Activated T-cell treated with anti-CD3 and anti-CD28 coated beads, Interleukin-2, amount 50 U/mL, for 1 hour (primary cell): ENCODE results near the gene BCAS3.

Source experiments
- DNase-seq: peaks from one replicate; pipeline ENCODE4 v3.0.0-alpha.2; 2020

BCAS3 gene

GRCh38 chr17:61378658-61379456 lies 701.2 kb downstream of the BCAS3 start:
- DNase-seq = no peak

- no peak for DNase-seq
Measured at GRCh38 chr17:61379457-61380216, 702.0 kb downstream of the BCAS3 start.

- no peak for DNase-seq
Measured at GRCh38 chr17:61380217-61380835, 702.7 kb downstream of the BCAS3 start.

DNA sequence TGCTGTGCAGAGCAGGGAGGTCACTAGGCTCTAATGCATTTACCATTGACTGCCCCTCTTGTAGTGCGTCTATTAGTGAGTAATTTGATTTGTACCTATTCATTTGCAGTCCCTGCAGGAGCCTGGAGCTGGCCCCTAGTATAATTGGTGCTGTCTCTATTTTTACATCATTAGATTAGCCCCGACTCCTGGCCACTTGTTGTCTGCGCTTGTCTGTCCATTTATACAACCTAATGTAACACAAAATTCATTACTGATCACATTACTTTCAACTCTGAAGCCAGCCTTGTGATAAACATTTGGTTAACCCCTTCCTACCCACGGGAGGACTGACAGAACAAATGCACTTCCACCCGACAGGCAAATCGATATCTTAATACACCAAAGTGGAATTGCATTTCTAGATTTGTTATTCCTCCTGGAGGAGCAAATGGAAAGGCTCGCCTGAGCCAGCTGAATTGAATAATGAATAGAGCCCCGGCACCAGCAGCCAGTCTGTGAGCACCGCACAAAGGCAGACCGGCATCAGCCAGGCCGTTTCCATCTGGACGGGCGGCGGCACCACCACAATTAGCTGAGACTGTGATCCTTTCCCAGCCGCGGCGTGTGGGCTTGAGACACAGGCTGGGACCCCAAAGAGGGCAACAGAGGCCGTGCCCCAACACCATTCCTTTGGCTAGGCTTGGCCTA lies 703.3 kb downstream of the BCAS3 start:
- no peak for DNase-seq

GRCh38 chr17:61381537-61381936 lies 703.9 kb downstream of the BCAS3 start:
- no peak for DNase-seq

GRCh38 chr17:61382796-61383688 lies 705.4 kb downstream of the BCAS3 start:
- DNase-seq = no peak

DNA sequence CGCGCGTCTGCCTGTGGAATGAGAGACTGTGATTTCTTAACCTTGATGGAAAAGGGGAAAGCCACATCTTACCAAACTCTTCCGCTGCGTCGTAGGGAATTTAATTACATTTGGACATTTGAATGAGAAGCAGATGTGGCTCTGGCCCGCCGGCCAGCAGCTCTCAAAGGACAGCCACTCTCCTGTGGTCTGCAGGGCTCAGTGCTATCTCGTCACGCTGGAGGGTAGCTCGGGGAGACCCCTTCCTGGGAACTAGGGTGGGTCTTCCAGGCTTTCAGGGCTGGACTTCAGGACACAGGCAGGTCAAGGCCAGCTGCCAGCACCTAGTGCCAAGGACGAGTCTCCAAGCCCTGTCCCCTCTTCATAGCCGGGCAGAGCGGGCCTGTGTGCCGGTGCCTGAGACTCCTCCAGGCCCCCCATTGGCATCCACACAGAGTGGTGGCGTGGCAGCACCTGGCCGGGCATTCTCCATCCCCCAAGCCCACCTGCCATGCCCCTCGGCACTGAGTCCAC lies 706.1 kb downstream of the BCAS3 start:
- no peak for DNase-seq

- no peak for DNase-seq
Measured at GRCh38 chr17:61384354-61384691, 706.7 kb downstream of the BCAS3 start.

GRCh38 chr17:61384692-61385576 lies 707.3 kb downstream of the BCAS3 start:
- DNase-seq = no peak

GRCh38 chr17:61385577-61386236 lies 708.1 kb downstream of the BCAS3 start:
- DNase-seq = no peak

DNA sequence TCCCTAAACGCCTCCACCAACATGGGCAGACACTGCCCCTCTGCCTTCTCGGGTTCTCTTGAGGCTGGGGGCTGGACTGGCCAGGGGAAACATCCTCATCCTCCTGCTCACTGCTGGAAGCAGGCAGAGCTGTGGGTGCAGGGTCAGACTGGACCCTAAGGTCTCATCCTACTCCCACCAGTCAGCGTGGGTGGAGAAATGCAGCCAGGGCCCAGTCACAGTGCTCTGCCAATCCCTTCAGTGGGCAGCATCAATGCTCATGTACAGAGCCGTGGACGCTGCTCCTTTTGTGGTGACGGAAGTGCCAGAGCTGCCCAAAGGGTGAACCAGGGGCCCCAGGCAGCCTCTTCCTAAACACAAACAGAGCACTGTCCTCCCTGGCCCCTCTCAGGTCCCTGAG lies 708.6 kb downstream of the BCAS3 start:
- no peak for DNase-seq

DNA sequence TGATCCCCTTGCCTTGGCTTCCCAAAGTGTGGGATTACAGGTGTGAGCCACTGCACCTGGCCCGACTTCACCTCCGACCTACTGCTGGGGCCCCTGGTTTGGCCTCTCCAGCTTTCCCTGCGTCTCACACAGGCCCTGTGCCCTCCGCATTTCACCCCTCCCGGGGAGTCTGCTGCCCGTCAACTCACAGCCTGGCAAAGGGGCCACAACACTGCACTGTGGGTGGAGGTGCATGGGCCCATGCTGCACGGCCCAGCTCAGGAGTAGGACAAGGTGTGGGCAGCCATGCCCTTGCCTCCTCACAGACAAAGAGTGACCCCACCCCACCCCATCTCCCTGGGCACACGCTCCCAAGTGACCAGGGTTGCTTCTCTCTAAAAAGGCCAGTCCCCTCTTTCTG lies 709.4 kb downstream of the BCAS3 start:
- DNase-seq = no peak

GRCh38 chr17:61387511-61388305 lies 710.1 kb downstream of the BCAS3 start:
- DNase-seq = no peak

DNA sequence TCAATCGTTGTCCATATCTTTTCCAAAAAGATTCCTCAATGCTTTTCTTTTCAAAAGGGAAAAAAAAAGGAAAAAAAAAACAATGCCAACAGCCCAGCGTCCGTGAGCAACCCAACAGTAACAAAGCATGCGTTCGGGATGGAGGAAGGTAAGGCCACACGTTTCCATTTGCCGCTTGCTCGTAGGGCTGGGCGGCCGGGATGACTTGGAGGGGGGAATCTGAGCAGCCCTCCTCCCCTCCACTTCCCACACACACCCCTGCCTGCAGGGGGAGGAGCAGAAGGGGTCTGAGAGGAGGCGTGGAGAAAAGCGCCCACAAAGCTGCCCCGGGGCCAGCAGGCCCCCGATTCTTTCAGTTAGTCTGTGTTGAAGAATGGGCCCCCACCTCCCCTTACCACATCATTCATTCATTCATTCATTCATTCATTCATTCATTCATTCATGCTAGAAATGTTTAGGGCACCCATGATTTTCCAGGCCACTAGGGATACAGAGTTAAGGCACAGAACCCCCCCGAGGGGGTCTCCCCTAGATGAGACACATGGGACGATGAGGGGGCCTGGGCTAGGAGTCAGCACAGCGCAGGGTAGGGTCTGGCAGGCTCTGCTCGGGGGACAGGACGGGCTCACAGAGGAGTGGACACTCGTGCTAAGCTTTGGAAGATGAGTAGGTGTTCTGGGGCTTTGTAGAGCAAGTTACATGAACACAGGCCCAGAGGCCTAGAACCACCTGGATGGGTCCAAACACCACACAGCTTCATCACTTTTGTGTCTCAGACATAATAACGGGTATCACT lies 711.1 kb downstream of the BCAS3 start:
- DNase-seq = no peak

- peak; percentile 58 for DNase-seq
Measured at GRCh38 chr17:61389670-61390478, 712.2 kb downstream of the BCAS3 start.

GRCh38 chr17:61390479-61390791 lies 712.8 kb downstream of the BCAS3 start:
- DNase-seq = no peak

GRCh38 chr17:61391595-61392291 lies 714.1 kb downstream of the BCAS3 start:
- DNase-seq = no peak
